Transverse colon (tissue), 4 donors: ENCODE data around the gene NUDT4. TPM values are rescaled to one million over a fixed set of nuclear protein-coding genes. Genes with fewer than 3 reads are reported as not detected.

Experiments used
- DNase-seq: peaks from one replicate; pipeline ENCODE4 v3.0.0-alpha.2; 2019
- H3K27ac ChIP-seq, 4 donors: fragments of 200-600 bp; sonication (generic); 2 replicates each; pipeline ENCODE4 v1.5.1; 2016 to 2018; ENCODE audit warnings: inconsistent platforms in 4 of 4
- H3K27me3 ChIP-seq: fragments of 200-600 bp; sonication (generic); 2 replicates; pipeline ENCODE4 v1.5.1; 2017; ENCODE audit warnings: inconsistent platforms
- H3K36me3 ChIP-seq, 4 donors: fragments of 200-600 bp; sonication (generic); 2 replicates each; pipeline ENCODE4 v1.5.1; 2017 to 2019; ENCODE audit warnings: inconsistent platforms in 4 of 4
- H3K4me1 ChIP-seq, 4 donors: fragments of 200-600 bp; sonication (generic); 2 replicates each; pipeline ENCODE4 v1.5.1; 2017 to 2020; ENCODE audit warnings: inconsistent platforms in 4 of 4
- H3K4me3 ChIP-seq, 4 donors: fragments of 200-600 bp; sonication (generic); 1 replicate in 1 of 4; 2 replicates in 3 of 4; pipeline versions ENCODE4 v1.5.1 to v1.6.1; 2017 to 2019; ENCODE audit warnings: inconsistent platforms in 4 of 4
- H3K9me3 ChIP-seq, 2 donors: fragments of 200-600 bp; sonication (generic); 2 replicates each; pipeline ENCODE4 v1.5.1; 2017 to 2019; ENCODE audit warnings: inconsistent platforms in 2 of 2
- CTCF ChIP-seq, 5 experiments: fragments of 200-600 bp in 3 of 5; fragments of 450-650 bp in 2 of 5; sonication (generic) in 3 of 5; IDR thresholded peaks; 1 replicate in 2 of 5; 2 replicates in 3 of 5; pipeline ENCODE4 v1.5.1; 2016 to 2017; ENCODE audit warnings: antibody characterized with exemption in 5 of 5, inconsistent platforms in 3 of 5, mild to moderate bottlenecking in 2 of 5, moderate library complexity in 1 of 5
- EP300 ChIP-seq: sonication (generic); formaldehyde crosslinking; IDR thresholded peaks from one replicate; pipeline ENCODE4 v1.6.1; 2017; ENCODE audit warnings: antibody characterized with exemption, low read depth
- POLR2A ChIP-seq: fragments of 450-650 bp; IDR thresholded peaks from one replicate; pipeline ENCODE4 v1.6.1; 2016; ENCODE audit warnings: antibody characterized with exemption, mild to moderate bottlenecking, moderate library complexity
- POLR2AphosphoS5 ChIP-seq, 3 donors: sonication (generic); formaldehyde crosslinking; IDR thresholded peaks; one replicate each; pipeline ENCODE4 v1.6.1; 2016; ENCODE audit warnings: antibody characterized with exemption in 3 of 3
- WGBS, 2 donors: methylation state at CpG; one replicate each; pipeline ENCODE4 v1.1.5; 2018; ENCODE audit warnings: low coverage in 1 of 2; 5-methylcytosine and 5-hydroxymethylcytosine counted together
- in situ Hi-C, 4 donors: fragments of 200-750 bp; cut with MboI; loops; one replicate each; pipeline versions ENCODE4 v1.15.0 to v1.15.1; 2017; ENCODE audit warnings: low sequenced_read_pairs in 3 of 4, low pct_ligation_motif_present in 1 of 4, low pct_unique_long_range_greater_than_20kb in 1 of 4
- intact Hi-C: fragments of 100-400 bp; cut with DNase I; formaldehyde crosslinking; loops from one replicate; pipeline ENCODE4 v1.15.1; 2023; ENCODE audit warnings: low total_unique reads
- total RNA-seq, 4 donors: library from RNA; depleted of rRNA; stranded (reverse); fragments of >200 nt; gene quantifications; one replicate each; pipeline ENCODE4 v1.1.0, GENCODE V29; 2016

The NUDT4 gene
- total RNA-seq, 4 donors from 2014 or later: 65.3 to 111 (median 90.9) TPM

DNA sequence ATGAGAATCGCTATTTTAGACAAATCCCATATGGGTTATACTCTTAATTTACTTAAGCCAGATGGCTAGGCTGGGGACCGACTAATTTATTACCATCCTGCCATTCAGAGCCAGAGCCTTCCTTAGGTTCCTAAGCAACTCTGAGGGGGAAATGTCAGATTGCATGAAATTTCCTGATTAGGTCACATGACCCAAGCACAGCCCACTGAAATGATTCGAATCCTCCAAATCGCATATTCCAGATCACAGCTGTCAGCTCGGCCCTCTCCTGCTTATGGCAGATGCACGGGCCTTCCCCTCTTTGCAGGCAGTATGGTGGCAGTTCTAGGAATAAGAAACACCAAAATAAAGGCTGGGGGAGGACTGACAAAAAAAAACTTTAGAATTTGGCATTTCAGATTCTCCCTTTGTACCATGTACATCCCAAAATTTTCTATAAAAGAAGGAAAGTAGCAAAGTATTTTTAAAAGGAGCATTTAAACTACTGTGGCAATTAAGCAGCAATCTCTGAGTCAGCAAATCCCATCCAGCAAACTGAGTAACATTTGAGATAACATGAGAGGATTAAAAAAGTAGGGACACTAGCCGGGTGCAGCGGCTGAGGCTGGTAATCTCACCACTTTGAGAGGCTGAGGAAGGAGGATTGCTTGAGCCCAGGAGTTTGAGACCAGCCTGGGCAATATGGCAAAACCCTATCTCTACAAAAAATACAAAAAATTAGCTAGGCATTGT is 30.5 kb upstream of the NUDT4 start:
- no peaks in the 10 kb centered on the region for H3K27me3 ChIP-seq
- no peak overlapping the region for H3K27ac ChIP-seq
- no peak for DNase-seq
- 63 to 78% methylated on average over 4 to 8 of the region's 8 CpGs for WGBS, 2 donors
- no peak overlapping the region for H3K4me3 ChIP-seq
- intact Hi-C loops: no loop called here
- no peaks in the 10 kb centered on the region for H3K36me3 ChIP-seq
- TF ChIP-seq EP300 (no peak), POLR2A (no peak), CTCF (IDR thresholded peaks at IDR 0.05) (no peak), POLR2AphosphoS5 (IDR thresholded peaks at IDR 0.05) (no peak)
- H3K4me1 ChIP-seq: no peaks in the 10 kb centered on the region
- no peaks in the 10 kb centered on the region for H3K9me3 ChIP-seq
- in situ Hi-C loops: no loop called here

GRCh38 chr12:93348575-93349435 is 28.9 kb upstream of the NUDT4 start:
- DNase-seq: no peak
- in situ Hi-C loops: no loop called here
- Histone ChIP-seq H3K36me3 (no peaks in the 10 kb centered on the region), H3K27me3 (no peaks in the 10 kb centered on the region), H3K9me3 (no peaks in the 10 kb centered on the region), H3K4me3 (no peak overlapping the region), H3K27ac (no peak overlapping the region), H3K4me1 (no peaks in the 10 kb centered on the region)
- WGBS, 2 donors: 87 to 92% methylated on average over 7 to 10 of the region's 10 CpGs
- TF ChIP-seq POLR2A (no peak), POLR2AphosphoS5 (IDR thresholded peaks at IDR 0.05) (no peak)
- intact Hi-C loops: no loop called here

GRCh38 chr12:93351726-93352125 is 26.0 kb upstream of the NUDT4 start:
- H3K36me3 ChIP-seq: no peaks in the 10 kb centered on the region
- no peaks in the 10 kb centered on the region for H3K9me3 ChIP-seq
- no peak for DNase-seq
- H3K27ac ChIP-seq: no peak overlapping the region
- no peak for TF ChIP-seq POLR2A
- no peak for TF ChIP-seq EP300
- TF ChIP-seq POLR2AphosphoS5 (IDR thresholded peaks at IDR 0.05): no peak
- TF ChIP-seq CTCF (IDR thresholded peaks at IDR 0.05): no peak
- in situ Hi-C loops (no loop called here), intact Hi-C loops (no loop called here)
- H3K27me3 ChIP-seq: no peaks in the 10 kb centered on the region
- H3K4me3 ChIP-seq: no peak overlapping the region
- H3K4me1 ChIP-seq: no peaks in the 10 kb centered on the region
- 86 to 96% methylated on average over 1 of the region's 1 CpG for WGBS, 2 donors

DNA sequence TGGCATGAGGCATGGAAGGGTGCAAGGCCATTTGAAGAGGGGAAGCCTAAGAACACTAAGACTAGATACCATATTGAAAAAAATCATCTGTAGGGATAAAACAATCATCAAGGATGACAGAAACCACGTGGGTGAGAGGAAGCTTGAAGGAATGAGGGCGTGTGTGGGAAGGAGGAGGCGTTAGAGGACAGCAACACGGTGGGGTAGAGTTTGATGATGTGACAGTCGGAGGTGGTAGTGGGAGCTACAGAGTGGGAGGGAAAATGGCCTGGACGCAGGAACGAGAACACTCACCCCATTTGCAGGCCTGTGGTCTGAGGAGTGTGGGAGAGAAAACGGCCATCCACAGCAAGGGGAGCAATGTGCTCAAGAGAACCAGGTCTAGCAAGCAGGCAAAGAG is 25.4 kb upstream of the NUDT4 start:
- no peak overlapping the region for H3K4me3 ChIP-seq
- WGBS, 2 donors: 77 to 79% methylated on average over 5 to 8 of the region's 8 CpGs
- DNase-seq: no peak
- H3K36me3 ChIP-seq: no peaks in the 10 kb centered on the region
- in situ Hi-C loops (no loop called here), intact Hi-C loops (no loop called here)
- no peaks in the 10 kb centered on the region for H3K27me3 ChIP-seq
- H3K4me1 ChIP-seq: no peaks in the 10 kb centered on the region
- H3K27ac ChIP-seq: no peak overlapping the region
- no peaks in the 10 kb centered on the region for H3K9me3 ChIP-seq
- TF ChIP-seq POLR2AphosphoS5 (IDR thresholded peaks at IDR 0.05): no peak
- TF ChIP-seq EP300: no peak
- no peak for TF ChIP-seq CTCF (IDR thresholded peaks at IDR 0.05)
- TF ChIP-seq POLR2A: no peak
